Esophagus muscularis mucosa (tissue), 4 donors: ENCODE results near the gene OR4K1. TPM values are rescaled to one million over a fixed set of nuclear protein-coding genes. Genes with fewer than 3 reads are reported as not detected.
"Not testable (repeated sequence)": the region's sequence is repeated elsewhere in the genome, so short reads cannot be mapped to it uniquely, and the experiment has no call there.

Source experiments
- DNase-seq: peaks from one replicate; pipeline ENCODE4 v3.0.0-alpha.2; 2017; ENCODE audit errors: extremely low spot score
- H3K27ac ChIP-seq, 4 donors: fragments of 200-600 bp; sonication (generic); replicated peaks in 1 of 4; 1 replicate in 3 of 4; 2 replicates in 1 of 4; pipeline ENCODE4 v1.5.1; 2016 to 2019; ENCODE audit warnings: mild to moderate bottlenecking in 1 of 4
- H3K27me3 ChIP-seq, 4 donors: fragments of 200-600 bp; sonication (generic); one replicate each; pipeline versions ENCODE4 v1.5.1 to v1.6.0; 2016 to 2019
- H3K36me3 ChIP-seq, 4 donors: fragments of 200-600 bp; sonication (generic); one replicate each; pipeline ENCODE4 v1.5.1; 2016 to 2019
- H3K4me1 ChIP-seq, 4 donors: fragments of 200-600 bp; sonication (generic); one replicate each; pipeline ENCODE4 v1.5.1; 2016 to 2019
- H3K4me3 ChIP-seq, 4 donors: fragments of 200-600 bp; sonication (generic); 1 replicate in 2 of 4; 2 replicates in 2 of 4; pipeline ENCODE4 v1.5.1; 2016 to 2019; ENCODE audit warnings: mild to moderate bottlenecking in 4 of 4, moderate library complexity in 1 of 4
- H3K9me3 ChIP-seq, 4 donors: fragments of 200-600 bp; sonication (generic); 1 replicate in 3 of 4; 2 replicates in 1 of 4; pipeline ENCODE4 v1.5.1; 2016 to 2019
- EP300 ChIP-seq: sonication (generic); formaldehyde crosslinking; IDR thresholded peaks from one replicate; pipeline ENCODE4 v1.6.1; 2017; ENCODE audit warnings: antibody characterized with exemption
- POLR2A ChIP-seq: fragments of 450-650 bp; IDR thresholded peaks from one replicate; pipeline ENCODE4 v1.6.1; 2017; ENCODE audit warnings: antibody characterized with exemption, moderate library complexity, mild to moderate bottlenecking, low read depth
- POLR2AphosphoS5 ChIP-seq, 2 donors: sonication (generic); formaldehyde crosslinking; IDR thresholded peaks; one replicate each; pipeline ENCODE4 v1.6.1; 2017; ENCODE audit warnings: antibody characterized with exemption in 2 of 2
- WGBS: methylation state at CpG from one replicate; pipeline ENCODE4 v1.1.5; 2018; 5-methylcytosine and 5-hydroxymethylcytosine counted together
- intact Hi-C: fragments of 100-400 bp; cut with DNase I; formaldehyde crosslinking; loops from one replicate; pipeline ENCODE4 v1.15.1; 2023
- total RNA-seq, 4 donors: library from RNA; depleted of rRNA; stranded (reverse); fragments of >200 nt; gene quantifications; one replicate each; pipeline versions ENCODE4 v1.1.0 to v1.2.1, GENCODE V29; 2016
- TF ChIP-seq, protein P1 (sequence below), 3 experiments: fragments of 200-600 bp in 2 of 3; fragments of 450-650 bp in 1 of 3; sonication (generic) in 2 of 3; IDR thresholded peaks; one replicate each; pipeline ENCODE4 v1.5.1; 2017 to 2019; ENCODE audit warnings: antibody characterized with exemption in 3 of 3, mild to moderate bottlenecking in 2 of 3, moderate library complexity in 1 of 3

OR4K1 gene
- total RNA-seq, 4 donors from 2014 or later, result not detected

DNA sequence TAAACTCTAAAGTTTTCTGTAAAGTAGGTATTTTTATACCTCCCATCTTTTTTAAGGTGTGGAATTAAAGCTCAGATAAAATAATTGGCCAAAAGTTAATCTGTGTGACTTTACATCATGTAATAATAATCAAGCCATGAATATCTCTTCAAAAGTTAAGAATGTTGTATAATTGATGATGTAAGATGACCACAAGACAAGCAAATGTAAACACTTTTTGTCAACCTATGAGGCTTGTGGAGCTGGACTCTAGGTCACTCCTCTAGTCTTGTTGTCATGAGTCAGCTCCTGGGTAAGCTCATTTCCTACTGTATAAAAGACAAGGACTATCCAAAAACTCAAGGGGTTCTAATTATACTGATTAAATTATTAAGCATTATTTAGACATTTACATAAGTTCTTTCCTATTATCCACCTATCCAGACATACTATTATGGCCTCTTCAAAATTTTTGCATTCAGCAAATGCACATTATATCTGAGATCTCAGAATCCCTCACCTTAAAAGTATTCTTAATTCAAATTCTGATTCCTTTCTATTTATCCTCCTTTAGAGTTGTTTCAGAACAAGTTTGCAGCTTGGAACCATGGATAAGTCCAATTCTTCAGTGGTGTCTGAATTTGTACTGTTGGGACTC lies 10.6 kb upstream of the OR4K1 start, which contains the start of gene OR4K5:
TSS of gene OR4K5 (plus strand) at position 587 of the 637 bp plus-strand sequence. CDS start at position 587, 0 bp downstream.
- Histone ChIP-seq H3K4me1 (no peaks in the 10 kb centered on the region), H3K4me3 (no peak within 1 kb of the TSS), H3K27ac (no peak within 1 kb of the TSS), H3K9me3 (no peaks in the 10 kb centered on the region), H3K27me3 (no peaks in the 10 kb centered on the region), H3K36me3 (no peaks in the 10 kb centered on the region)
- TF ChIP-seq POLR2AphosphoS5 (IDR thresholded peaks at IDR 0.05), result no peak
- no peak for TF ChIP-seq EP300
- TF ChIP-seq, protein P1, sequence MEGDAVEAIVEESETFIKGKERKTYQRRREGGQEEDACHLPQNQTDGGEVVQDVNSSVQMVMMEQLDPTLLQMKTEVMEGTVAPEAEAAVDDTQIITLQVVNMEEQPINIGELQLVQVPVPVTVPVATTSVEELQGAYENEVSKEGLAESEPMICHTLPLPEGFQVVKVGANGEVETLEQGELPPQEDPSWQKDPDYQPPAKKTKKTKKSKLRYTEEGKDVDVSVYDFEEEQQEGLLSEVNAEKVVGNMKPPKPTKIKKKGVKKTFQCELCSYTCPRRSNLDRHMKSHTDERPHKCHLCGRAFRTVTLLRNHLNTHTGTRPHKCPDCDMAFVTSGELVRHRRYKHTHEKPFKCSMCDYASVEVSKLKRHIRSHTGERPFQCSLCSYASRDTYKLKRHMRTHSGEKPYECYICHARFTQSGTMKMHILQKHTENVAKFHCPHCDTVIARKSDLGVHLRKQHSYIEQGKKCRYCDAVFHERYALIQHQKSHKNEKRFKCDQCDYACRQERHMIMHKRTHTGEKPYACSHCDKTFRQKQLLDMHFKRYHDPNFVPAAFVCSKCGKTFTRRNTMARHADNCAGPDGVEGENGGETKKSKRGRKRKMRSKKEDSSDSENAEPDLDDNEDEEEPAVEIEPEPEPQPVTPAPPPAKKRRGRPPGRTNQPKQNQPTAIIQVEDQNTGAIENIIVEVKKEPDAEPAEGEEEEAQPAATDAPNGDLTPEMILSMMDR (IDR thresholded peaks at IDR 0.05), result no peak
- no peak for TF ChIP-seq POLR2A
- no peak for DNase-seq
- intact Hi-C loops, result no loop called here

DNA sequence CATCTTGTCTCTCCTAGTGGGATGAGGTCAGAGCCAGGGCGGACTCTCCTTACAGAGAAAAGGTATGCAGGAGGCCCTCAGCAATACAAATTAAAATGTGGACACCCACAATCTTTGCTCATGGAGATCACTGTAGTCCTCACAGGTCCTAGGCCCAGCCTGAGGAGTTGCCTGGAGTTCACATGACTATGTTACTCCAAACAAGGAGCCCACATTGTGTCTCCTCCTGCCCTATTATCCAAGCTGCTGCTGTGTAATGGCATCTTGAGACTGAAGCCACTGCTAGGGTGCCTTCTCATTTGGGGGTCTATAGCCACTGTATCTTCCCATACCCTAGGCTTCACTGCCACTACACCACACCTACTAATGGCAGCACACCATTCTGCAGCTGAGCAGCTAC lies 11.0 kb downstream of the OR4K1 start:
- Histone ChIP-seq H3K9me3 (no peaks in the 10 kb centered on the region), H3K4me3 (no peak overlapping the region), H3K27me3 (no peaks in the 10 kb centered on the region), H3K36me3 (no peaks in the 10 kb centered on the region), H3K4me1 (no peaks in the 10 kb centered on the region), H3K27ac (no peak overlapping the region)
- no peak for DNase-seq
- 82% methylated on average over 1 of the region's 1 CpG for WGBS
- TF ChIP-seq POLR2A (no peak), POLR2AphosphoS5 (IDR thresholded peaks at IDR 0.05) (no peak), EP300 (no peak)
- TF ChIP-seq, protein P1 (IDR thresholded peaks at IDR 0.05), result no peak
- intact Hi-C loops, result no loop called here

DNA sequence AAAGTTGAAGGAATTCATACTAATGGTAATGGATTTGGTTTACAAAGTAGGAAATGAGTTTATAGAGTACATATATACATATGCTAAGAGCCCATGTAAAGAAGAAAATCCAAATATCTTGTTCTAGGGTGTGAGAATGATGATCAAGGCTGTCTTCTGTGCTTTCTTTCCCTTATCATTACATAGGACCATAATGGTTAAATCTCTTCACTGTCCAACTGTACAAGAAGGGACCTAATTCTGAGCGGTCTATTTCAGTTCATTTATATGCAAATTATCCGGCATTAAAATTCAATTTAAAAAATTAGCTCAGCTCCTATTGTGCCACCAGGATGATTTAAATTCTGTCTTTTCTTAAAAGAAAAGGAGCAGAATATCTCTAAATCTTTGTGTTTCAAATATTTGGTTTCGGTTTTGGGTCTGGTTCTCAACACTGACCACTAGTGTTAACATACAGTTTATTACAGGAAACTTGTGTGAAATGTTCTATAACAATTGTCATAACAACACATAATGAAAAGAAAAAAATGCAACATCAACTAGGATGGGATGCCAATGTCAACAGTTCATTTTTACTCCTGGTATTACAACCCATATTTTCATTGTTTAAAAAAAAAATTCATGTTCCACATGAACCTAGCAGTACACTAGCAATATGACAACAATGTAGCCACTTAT lies 16.8 kb downstream of the OR4K1 start:
- 80% methylated on average over 3 of the region's 3 CpGs for WGBS
- intact Hi-C loops, result no loop called here
- no peak for DNase-seq

DNA sequence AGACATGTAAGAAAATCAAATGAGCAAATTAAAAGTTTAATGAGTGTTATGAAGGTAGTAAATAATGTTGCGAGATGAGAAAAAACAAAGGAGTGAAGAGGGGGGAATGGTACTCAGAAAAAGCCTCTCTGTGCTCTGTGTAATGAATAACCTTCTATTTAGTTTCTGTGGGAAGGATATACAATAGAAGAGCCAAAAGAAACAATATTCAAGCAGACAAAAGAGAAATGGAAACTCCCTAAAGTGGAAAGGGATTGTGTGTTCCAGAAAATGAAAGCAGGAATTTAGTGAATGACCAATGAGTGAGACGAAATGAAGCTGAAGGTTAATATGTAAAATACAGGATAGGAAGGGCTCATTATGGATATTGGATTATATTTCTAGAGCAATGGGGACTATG lies 18.5 kb downstream of the OR4K1 start:
- H3K9me3 ChIP-seq, result no peaks in the 10 kb centered on the region
- 60% methylated on average over 2 of the region's 2 CpGs for WGBS
- no peaks in the 10 kb centered on the region for H3K36me3 ChIP-seq
- TF ChIP-seq EP300, result no peak
- TF ChIP-seq POLR2A, result no peak
- no peak for TF ChIP-seq POLR2AphosphoS5 (IDR thresholded peaks at IDR 0.05)
- TF ChIP-seq, protein P1 (IDR thresholded peaks at IDR 0.05), result no peak
- DNase-seq, result no peak
- H3K27me3 ChIP-seq, result no peaks in the 10 kb centered on the region
- no peak overlapping the region for H3K27ac ChIP-seq
- H3K4me3 ChIP-seq, result no peak overlapping the region
- intact Hi-C loops, result no loop called here
- H3K4me1 ChIP-seq, result no peaks in the 10 kb centered on the region

More for the DNA sequence above, 16.8 kb downstream of the OR4K1 start:
- H3K27ac ChIP-seq, result no peak overlapping the region
- H3K27me3 ChIP-seq, result no peaks in the 10 kb centered on the region
- H3K4me1 ChIP-seq, result no peaks in the 10 kb centered on the region
- TF ChIP-seq, protein P1 (IDR thresholded peaks at IDR 0.05), result no peak
- TF ChIP-seq EP300 (no peak), POLR2AphosphoS5 (IDR thresholded peaks at IDR 0.05) (no peak), POLR2A (no peak)
- no peaks in the 10 kb centered on the region for H3K9me3 ChIP-seq
- H3K36me3 ChIP-seq, result no peaks in the 10 kb centered on the region
- H3K4me3 ChIP-seq, result no peak overlapping the region

DNA sequence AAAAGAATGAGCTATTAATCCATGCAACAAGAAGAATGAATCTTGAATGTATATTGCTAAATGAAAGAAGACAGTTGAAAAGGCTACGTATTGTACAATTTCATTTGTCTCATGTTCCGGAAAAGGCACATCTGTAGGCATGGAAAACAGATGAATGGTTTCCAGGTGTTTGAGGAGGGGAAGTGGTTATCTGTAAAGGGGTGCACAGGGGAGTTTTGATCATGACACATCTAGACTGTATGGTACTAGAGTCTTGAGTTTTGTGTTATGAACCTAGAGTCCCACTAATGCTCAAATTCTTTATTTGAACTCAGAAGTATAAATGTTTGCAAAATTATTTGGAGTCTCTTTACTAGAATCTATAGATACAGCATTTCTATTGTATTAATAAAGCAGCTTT lies 39.0 kb downstream of the OR4K1 start:
- WGBS, result 42% methylated on average over 2 of the region's 2 CpGs
- intact Hi-C loops, H3K27me3 ChIP-seq, H3K9me3 ChIP-seq, DNase-seq, H3K4me3 ChIP-seq, H3K36me3 ChIP-seq, H3K4me1 ChIP-seq, H3K27ac ChIP-seq: not testable (repeated sequence)
